Esophagus muscularis mucosa (tissue), 3 donors: ENCODE measurements around the gene PLXDC1.

Source experiments
- CTCF ChIP-seq, 3 experiments: fragments of 200-600 bp in 2 of 3; fragments of 450-650 bp in 1 of 3; sonication (generic) in 2 of 3; IDR thresholded peaks; one replicate each; pipeline ENCODE4 v1.5.1; 2017 to 2019; ENCODE audit warnings: antibody characterized with exemption in 3 of 3, mild to moderate bottlenecking in 2 of 3, moderate library complexity in 1 of 3
- POLR2A ChIP-seq: fragments of 450-650 bp; IDR thresholded peaks from one replicate; pipeline ENCODE4 v1.6.1; 2017; ENCODE audit warnings: antibody characterized with exemption, moderate library complexity, mild to moderate bottlenecking, low read depth

GRCh38 chr17:39108461-39109375 lies 42.7 kb downstream of the PLXDC1 start:
- TF ChIP-seq POLR2A (no peak), CTCF (IDR thresholded peaks at IDR 0.05) (no peak)
